Measurements from ENCODE around the gene RAPGEF5.
A peak's percentile ranks its signal among the peaks of the same experiment; 100 is the strongest.

The RAPGEF5 gene

DNA sequence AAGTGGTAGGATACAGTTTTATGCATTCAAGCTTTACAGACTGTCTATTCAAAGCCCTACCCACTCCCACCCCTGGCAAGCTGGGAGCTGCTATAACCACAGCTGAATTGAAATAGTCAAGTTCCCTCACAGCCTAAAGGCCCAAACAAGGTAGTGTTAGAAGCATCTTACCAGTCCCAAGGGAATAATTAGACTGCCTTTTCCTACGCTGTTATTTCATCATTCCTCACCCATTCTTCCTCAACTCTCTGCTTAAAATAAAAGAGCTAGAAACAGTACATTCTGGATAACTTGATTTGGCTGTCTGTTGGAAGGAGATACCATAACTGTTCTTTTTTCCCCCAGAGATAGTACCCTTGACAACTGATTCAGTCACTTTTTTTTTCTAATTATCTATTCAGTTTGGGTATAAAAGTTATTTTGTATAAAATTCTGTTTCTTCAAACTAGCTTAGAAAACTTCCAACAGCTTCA, 54.0 kb downstream of the RAPGEF5 start:
- no peak for DNase-seq

DNA sequence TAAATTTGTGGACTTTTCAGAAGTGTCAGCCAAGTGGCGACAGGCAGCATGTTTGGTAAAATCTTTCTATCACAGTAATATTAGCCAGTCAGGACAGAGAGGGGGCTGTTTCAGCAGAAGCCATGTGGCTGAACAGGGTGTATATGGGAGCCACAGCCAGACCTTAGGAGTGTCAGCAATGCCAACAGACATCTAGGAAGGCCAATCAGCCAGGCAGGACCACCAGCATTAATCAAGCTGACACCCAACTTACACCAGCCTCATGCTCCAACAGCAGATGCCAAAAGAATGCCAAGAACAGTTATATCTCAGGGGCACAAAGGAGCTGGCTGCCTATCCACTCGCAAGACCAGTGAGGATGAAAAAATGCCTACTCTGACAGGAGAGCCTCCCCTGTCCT, 54.8 kb downstream of the RAPGEF5 start:
- no peak for DNase-seq

DNA sequence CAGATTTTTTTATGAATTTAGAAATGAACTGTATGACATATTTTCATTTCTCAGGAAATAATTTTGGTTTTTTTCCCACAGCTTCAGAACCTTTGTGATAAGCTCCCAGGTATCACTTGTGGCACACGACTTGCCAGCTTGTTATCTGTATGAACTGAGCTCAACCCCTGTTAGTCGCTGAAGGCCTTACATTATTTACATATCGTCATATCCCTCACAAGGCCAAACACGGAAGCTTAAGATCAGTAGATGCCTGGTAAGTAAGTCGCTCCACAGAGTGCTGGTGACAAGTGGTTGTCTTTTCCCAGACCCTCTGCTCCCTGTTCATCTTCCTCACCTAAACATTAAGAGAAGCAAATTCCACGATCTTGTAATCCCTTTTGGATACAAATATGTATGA, 55.2 kb downstream of the RAPGEF5 start:
- no peak for DNase-seq

DNA sequence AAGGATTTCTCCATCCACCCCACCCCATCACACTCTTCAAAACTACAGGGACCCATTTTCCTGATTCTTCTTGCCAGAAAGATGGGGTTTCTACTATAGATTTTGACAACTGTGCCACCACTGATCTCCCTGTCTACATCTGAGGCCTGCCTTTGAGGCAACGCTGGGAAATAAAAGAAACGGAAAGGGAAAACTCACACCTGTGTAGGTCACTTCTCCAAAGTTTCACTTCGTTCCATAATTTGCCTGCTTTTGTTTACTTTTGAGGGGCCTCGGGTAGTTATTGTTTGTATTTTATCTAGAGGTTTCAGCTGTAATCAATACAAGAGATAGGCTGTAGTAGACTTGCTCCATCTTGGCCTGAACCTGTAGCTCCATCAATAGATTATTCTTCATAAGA, 56.1 kb downstream of the RAPGEF5 start:
- no peak for DNase-seq

DNA sequence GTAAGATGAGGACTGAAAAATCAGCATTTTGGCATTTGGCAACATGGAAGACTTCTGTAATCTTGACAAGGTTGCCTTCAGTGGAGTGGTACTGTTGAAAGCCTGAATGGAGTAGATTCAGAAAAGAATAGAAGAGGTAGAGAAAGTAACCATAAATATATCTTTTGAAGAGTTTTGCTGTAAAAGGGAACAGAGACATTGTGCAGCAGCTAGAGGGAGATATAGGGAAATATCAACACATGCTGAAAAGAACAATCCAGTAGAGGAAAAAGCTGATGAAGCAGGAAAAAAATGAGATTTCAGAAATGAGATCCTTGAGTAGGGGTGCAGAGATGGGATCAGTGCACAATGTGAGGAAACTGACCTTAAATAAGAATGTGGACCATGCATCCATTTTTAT, 60.0 kb downstream of the RAPGEF5 start:
- no peak for DNase-seq

DNA sequence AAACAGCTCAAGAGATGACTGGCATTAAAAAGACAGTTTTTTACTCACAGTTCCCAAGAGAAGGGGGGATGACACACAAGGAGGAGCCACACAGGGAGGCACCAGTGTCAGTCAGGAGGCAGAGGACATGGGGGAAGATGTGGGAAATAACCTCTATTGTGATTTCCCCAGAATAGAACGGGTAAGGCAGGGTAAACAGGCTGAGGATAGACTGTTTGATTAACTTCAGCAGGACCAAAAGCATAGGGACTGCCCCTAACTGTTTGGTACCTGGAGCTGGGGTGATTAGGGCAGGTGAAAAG, 60.7 kb downstream of the RAPGEF5 start:
- no peak for DNase-seq

DNA sequence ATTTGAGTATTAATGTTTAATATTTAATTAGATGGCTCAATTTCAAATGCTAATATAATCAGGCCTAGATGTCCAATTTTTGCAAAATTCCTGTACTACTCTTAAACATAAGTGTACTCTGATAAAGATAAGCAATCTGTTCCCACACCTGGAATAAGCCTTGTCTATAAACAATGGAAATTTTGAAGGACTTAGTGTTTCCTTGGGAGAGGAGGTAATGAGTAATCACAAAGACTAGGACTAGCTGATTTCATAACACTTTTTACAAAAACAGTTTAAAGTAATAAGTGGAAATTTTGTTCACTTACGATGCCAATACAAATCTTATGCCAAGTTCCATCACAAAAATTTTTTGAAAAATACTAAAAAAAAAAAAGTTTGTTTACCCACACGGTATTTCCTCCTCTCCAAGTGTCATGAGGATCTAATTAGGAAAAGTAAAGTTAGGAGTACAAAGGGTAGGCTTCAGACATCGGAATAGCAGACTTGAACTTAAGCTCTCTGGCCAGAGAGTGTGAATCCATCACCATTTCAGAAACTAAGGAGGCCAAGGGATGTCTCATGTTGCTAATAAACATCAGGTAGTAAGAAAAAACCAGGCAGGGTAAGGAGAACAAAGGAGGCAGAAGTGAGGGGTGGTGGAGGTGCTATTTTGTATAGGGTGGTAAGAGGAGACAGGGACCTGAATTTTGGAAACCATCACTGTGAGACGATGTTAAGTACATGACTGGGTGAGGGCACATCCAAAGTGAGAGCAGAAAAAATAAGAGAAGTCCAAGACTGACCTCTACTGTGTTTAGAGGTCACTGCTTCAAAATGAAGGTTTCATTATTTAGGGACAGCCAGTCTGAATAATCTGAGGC, 61.3 kb downstream of the RAPGEF5 start:
- no peak for DNase-seq

DNA sequence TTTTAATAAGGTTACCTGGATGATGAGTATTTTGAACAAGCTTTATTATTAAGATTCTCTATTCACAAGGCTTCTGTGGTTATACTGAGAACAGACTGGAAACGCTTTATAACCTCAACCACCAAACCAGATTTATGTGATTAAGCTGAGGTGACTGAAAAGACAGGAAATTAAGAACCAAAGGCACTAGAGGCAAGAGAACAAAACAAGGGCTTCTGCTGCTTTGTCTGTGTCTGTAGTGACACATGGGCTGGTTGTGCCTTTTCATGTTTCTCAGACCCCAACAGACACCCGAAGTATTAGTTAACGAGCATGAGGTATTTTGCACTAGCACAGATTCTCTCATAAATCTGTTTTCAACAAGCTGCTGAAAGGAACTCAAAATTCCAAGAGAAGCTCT, 64.4 kb downstream of the RAPGEF5 start:
- no peak for DNase-seq

DNA sequence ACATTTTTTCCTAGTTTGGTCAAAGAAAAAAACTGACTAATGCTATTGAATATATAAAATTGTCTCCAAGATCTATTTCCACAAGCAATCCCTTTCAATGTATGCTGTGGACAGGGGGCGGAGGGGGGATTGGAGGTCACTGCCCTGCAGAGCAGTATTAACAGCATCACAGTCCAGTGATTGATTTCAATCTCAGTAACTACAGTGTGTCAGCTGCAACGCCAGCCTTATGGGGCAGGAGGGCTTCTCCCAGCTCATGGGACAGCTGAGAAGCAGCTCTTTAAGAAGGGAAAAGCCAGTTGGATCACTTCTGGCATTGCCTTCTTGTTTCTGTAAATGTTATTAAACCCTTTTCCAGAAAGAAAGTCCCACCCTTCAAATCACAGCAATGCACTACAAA, 65.0 kb downstream of the RAPGEF5 start:
- DNase-seq, result no peak

DNA sequence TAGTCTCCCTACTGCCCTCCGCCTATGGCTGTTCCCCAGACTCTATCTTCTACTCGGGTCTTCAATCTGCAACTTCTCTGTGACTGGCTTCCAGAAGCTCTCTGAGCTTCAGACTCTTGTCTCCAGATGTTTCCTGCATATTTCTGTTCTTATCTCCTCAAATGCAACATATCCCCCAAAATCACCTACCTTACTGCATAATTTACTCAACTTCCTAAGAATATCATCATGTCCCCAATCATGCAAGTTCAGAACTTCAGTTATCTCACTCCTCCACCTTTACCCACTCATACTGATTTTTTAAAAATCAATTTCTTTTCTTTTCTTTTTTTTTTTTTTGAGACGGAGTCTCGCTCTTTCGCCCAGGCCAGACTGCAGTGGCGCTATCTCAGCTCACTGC, 68.8 kb downstream of the RAPGEF5 start:
- no peak for DNase-seq

DNA sequence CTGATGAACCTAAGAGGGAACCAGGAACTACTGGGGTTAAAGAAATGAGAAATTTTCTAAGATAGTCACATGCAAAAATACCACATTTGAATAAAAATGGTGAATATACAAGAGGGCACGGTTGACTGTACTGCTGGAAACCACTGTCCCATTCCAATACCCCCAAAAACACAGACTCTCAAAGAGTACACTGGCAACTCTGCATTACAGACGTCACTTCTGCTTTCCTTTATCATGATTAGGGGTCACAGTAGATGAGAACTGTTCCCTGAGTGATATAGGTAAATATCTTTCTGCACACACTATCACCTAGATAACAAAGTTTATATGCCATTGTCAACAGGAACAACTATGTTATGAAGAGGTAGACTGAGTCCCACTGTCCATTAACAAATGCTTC, 69.5 kb downstream of the RAPGEF5 start:
- no peak for DNase-seq

DNA sequence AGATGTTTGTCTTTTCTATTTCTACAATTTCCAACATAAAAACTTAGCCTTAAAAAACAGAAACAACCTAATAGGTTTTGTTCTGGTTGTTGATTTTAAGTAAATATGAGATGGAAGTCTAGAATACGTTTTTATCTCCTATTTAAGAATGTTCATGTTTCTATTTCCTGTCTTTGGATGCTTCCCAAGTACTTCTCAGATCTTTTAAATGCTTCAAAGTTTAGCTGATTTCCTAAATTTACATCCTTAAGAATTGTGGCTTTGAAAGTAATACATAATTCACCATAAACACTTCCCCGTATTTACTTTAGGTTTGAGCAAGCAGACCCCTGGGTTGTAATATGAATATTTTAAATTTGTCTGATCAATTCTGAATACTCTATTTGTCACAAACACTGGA, 70.5 kb downstream of the RAPGEF5 start:
- DNase-seq, result no peak

DNA sequence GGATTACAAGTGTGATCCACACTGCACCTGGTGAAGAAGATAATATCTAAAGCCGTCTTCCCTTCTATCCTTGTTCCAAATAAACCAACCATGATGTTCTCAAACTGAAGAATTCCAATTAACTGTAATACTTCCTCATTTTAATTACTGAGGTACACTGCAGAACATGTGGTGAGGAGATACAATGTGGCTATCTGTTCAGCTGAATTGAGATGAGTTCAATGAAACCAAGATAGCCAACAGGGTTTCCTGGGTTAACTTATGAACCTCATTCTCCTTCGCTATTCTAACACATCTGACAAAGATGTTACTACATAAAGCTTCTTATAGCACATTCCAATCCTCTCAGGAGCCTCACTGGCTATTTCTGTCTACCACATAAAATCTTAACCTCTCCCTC, 75.5 kb downstream of the RAPGEF5 start:
- DNase-seq, result no peak

DNA sequence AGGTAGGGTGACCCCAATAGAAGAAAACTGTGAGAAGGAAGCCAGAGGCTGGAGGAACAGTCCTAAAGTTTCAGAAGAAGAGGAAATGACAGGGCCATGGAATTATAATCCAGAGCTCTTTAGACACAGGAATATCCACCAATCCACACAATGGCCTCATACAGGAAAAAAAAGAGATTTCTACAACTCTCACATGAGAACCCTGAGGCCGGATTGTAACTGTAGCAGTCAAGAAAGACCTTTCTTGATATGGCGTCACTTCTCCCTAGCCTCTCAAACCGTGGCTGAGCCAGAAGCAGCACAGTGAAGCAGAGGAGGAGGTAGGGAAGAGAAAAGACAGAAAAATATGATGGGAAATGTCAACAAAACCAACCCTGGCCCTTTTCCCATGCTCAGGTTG, 76.9 kb downstream of the RAPGEF5 start:
- no peak for DNase-seq

DNA sequence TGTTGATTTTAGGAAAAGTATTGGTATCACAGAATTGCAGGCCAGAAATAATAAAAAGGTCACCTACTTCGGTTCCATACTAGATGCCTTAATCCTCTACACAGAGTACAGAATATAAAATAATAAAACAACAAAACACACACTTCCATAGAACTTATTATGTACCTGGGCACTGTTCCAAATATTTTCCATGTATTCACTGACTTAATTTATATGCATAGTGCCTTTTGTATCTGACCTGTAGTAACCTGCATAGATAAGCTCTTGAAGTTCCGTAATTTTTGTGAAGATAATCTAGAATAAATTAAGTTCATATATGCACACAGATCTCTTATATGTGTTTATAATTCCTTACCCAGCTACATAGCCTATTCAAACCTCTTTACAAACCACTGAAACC, 78.3 kb downstream of the RAPGEF5 start:
- no peak for DNase-seq

DNA sequence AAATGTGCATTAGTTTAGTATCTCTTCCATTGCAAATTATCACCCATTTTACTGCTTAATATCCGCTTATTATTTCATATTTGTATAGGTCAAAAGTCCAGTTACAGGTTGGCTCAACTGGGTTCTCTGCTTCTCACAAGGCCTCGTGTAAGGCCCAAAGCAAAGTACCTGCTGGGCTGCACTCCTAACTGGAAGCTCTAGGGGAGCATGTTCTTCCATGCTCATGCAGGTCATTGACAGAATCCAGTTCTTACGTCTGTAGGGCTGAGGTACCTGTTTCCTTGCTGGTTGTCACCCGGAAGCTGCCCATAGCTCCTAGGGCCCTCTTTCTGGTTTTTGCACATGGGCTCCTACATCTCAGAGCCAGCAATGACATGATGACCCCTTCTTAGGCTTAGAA, 79.6 kb downstream of the RAPGEF5 start:
- DNase-seq, result no peak

DNA sequence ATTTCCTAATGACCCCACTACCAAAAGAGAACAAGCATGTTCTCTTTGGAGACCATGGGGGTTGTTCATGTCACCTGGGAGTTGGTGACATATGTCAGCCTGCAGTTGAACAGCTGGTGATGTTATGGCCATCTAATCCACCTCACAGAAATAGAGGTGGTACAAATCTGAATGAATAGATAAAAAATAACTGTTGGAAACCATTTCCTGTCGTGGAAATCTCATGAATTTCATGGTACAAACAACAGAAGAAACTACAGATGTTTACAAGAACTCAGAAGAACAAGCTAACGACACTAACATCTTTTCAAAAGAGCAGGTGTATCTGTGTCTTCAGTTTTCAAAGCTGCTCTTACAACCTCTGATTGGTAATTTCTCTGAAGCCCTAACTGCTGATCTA, 81.3 kb downstream of the RAPGEF5 start:
- DNase-seq, result no peak

DNA sequence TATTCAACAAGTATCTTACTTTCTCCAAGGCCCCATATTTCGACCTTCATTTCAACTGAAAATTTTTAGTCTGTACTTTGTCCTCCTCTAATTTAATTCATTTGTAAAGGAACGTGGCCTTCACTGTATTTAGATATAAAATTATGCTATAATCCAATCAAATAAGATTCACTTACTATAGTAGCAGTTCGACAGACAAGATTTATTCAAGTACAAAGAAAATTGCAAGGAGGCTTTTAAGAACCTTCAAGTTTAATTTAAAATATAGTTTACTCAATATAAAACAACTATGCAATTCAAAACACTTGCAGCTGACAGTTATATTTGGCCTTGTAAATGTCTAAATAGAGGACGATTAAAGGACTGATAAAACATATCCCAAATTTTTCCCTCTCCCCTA, 85.6 kb downstream of the RAPGEF5 start:
- no peak for DNase-seq

DNA sequence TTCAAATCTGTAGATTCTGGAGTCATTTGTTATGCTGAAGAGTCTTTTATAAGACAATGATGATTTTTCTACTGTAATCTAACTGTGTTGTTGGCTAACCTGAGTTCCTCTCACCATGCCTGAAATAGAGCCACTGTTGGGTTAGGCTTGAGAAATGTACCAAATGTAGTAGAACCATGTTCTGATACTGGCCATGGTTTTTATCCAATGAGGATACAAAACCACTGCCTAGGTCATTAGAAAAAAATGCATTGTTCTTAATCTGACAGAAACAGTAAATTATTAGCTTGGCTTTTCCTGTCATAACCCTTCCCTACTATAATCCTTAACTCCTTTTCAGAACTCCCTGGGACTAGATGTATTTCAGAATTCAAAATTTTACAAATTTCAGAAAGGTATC, 86.6 kb downstream of the RAPGEF5 start:
- no peak for DNase-seq

DNA sequence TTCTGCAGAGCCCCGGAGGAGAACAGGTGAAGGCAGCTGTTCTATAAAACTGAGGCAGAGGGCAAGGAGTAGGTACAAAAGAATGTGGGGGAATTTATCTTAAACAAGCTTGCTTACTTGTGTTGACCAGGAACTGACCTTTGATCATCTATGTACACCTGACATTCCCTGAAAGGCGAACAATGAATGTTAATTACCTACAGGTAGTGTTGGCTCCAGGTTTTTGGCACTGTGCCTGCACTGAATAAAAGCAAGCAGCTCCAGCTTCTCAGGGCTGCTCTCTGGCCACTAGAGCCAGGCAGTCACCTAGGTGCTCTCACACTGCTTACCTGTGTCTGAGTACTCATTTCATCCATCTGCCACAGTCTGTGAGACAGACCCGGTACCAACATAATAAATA, 87.0 kb downstream of the RAPGEF5 start:
- peak; percentile 52 for DNase-seq

DNA sequence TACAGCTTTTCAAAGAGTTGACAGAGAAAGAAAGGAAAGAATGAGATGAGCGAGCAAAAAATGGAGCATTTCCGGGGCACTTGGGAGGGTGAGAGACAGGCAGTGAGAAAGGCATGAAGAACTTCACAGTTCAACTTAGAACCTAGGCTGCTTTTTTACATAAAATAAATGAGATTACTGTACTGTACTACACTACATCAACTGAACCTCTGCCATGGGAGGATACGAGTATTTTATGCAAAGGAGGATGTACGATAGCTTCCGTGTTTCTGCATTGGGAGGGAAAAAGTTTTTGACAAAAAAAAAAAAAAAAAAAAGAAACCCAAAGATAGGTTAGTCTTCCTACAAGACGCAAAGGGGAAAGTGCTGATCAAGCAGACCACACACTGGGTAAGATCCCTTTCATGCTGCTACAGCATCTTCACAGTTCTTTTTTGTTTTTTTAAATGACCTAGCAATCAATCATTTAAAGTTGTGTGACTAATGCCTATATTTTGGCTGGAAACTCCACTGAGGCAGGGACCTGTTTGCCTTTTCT, 88.0 kb downstream of the RAPGEF5 start:
- no peak for DNase-seq

DNA sequence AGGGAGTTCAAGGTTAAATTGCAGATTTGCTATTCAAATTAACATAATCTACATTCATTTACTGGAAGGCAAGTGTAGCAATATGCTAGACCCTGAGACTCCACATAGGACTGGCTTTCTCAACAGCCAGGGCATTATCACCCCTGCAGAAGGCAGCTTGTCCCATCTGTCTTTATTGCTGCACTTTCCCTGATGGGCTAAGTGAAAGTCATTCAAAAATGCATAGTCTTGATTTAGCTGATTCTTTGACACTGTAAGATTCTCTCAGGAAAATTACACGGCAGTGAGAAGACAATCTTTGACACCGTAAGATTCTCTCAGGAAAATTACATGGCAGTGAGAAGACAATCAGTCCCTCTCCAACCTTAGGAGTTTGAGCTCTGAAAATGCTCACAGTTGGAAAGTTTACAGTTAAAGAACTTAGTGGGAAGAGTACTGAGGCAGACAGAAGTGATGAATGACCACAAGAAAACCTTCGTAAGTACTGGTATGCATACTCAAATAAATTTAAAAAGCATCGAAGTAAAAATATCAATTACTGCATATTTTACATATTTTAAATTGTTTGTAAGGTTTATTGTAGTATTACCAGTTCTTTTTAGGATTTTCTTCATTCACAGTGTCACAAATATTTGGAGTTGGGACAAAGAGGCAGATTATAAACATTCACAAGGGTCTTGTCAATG, 88.9 kb downstream of the RAPGEF5 start:
- no peak for DNase-seq

DNA sequence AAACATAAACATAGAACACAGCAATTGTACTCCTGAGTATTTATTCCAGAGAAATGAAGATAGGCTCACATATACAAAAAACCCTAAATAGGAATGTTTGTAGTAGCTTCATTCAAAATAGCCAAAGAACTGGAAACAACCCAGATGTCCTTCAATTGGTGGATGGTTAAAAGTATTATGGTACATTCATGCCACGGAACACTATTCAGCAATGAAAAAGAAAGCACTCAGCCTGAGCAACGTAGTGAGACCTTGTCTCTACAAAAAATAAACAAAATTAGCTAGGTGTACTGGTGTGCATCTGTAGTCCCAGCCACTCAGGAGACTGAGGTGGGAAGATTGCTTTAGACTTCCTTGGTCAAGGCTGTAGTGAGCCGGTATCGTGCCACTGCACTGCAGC, 94.4 kb downstream of the RAPGEF5 start:
- no peak for DNase-seq

DNA sequence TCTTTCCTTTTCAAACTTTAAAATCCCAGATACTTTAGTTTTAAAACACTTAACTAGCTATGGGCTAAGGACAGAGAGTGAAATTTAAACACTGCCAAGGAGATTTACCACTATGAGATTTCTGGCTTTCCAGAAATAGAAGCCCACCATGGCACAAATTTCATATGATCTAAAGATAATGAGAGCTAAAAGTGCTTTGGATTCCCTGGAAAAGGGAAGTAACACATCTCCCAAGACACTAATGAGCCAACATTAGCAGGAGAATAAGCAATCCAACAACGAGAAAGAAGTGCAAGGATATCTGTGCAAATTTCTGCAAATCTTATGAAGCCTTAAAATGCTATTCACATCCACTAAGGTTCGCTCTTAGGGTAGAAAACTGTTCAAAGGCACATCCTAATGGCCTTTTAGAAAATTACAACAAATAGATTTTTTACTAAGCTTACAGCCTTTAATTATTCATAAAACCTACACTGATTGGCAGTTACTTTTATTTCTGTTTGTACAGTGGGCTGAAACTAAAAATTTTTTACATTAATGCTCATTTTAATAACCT, 100.3 kb downstream of the RAPGEF5 start:
- no peak for DNase-seq

Measured in NCI-H748 treated with DMSO at 0.1 percent for 48 hours (cell line).